Measurements from ENCODE around the gene RANBP3.

DNA sequence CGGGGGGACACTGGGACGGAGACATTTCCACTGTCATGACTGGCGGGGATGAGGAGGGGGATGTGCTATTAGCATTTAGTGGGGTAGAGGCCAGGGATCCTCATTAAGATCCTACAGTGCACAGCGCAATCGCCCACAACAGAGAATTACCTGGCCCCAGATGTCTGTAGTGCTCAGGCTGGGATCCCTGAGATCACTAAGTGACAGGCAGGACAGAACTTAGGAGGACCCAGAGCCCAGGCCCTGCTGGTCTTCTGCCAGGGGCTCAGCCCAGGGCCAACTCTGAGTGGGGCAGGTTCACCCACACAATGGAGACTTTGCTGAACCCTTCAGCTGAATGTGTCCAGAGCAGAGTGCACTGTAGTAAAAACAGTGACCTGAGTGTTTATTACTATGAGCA, 4.6 kb downstream of the RANBP3 start:
- TF ChIP-seq BACH2 (CRISPR knock-in tag; IDR thresholded peaks at IDR 0.05; ENCODE audit: borderline replicate concordance) (no peak), PPARA (CRISPR knock-in tag; IDR thresholded peaks at IDR 0.05; ENCODE audit: borderline replicate concordance) (no peak), TOX (CRISPR knock-in tag; IDR thresholded peaks at IDR 0.05; ENCODE audit: borderline replicate concordance) (no peak), RARB (CRISPR knock-in tag; IDR thresholded peaks at IDR 0.05) (no peak), SNAI2 (CRISPR knock-in tag; IDR thresholded peaks at IDR 0.05) (no peak), ZFP3 (CRISPR knock-in tag; IDR thresholded peaks at IDR 0.05) (no peak), OSR1 (CRISPR knock-in tag; IDR thresholded peaks at IDR 0.05) (no peak), CSDC2 (CRISPR knock-in tag; IDR thresholded peaks at IDR 0.05) (no peak), ZNF565 (CRISPR knock-in tag; conservative IDR thresholded peaks at IDR 0.05; ENCODE audit: low read depth) (no peak)
- TF ChIP-seq, protein P1, sequence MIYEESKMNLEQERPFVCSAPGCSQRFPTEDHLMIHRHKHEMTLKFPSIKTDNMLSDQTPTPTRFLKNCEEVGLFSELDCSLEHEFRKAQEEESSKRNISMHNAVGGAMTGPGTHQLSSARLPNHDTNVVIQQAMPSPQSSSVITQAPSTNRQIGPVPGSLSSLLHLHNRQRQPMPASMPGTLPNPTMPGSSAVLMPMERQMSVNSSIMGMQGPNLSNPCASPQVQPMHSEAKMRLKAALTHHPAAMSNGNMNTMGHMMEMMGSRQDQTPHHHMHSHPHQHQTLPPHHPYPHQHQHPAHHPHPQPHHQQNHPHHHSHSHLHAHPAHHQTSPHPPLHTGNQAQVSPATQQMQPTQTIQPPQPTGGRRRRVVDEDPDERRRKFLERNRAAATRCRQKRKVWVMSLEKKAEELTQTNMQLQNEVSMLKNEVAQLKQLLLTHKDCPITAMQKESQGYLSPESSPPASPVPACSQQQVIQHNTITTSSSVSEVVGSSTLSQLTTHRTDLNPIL (CRISPR knock-in tag; IDR thresholded peaks at IDR 0.05; ENCODE audit: low read depth), result no peak
- TF ChIP-seq, protein P2, sequence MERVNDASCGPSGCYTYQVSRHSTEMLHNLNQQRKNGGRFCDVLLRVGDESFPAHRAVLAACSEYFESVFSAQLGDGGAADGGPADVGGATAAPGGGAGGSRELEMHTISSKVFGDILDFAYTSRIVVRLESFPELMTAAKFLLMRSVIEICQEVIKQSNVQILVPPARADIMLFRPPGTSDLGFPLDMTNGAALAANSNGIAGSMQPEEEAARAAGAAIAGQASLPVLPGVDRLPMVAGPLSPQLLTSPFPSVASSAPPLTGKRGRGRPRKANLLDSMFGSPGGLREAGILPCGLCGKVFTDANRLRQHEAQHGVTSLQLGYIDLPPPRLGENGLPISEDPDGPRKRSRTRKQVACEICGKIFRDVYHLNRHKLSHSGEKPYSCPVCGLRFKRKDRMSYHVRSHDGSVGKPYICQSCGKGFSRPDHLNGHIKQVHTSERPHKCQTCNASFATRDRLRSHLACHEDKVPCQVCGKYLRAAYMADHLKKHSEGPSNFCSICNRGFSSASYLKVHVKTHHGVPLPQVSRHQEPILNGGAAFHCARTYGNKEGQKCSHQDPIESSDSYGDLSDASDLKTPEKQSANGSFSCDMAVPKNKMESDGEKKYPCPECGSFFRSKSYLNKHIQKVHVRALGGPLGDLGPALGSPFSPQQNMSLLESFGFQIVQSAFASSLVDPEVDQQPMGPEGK (CRISPR knock-in tag; IDR thresholded peaks at IDR 0.05; ENCODE audit: borderline replicate concordance), result no peak

All from SK-N-SH treated with all-trans-retinoic acid at 6 μM for 48 hours (cell line).